CD4-positive, CD25-positive, alpha-beta regulatory T cell (primary cell): ENCODE results near the gene DNAL4. TPM values are rescaled to one million over a fixed set of nuclear protein-coding genes. Genes with fewer than 3 reads are reported as not detected.

Source experiments
- ATAC-seq, 2 donors: fragments of 150-1000 bp; cut with Tn5 transposase; one replicate each; pipeline ENCODE4 v1.10.0; 2021; ENCODE audit warnings: low read depth in 2 of 2, moderate number of reproducible peaks in 2 of 2, moderate library complexity in 1 of 2
- DNase-seq, 3 donors: peaks; one replicate each; pipeline versions ENCODE4 v3.0.0 to v3.0.0-alpha.2; 2012 to 2022; ENCODE audit warnings: mixed read lengths in 1 of 3
- H3K27ac ChIP-seq: one replicate; pipeline ENCODE4 v1.7.0; 2013; ENCODE audit warnings: mild to moderate bottlenecking, low read length; ENCODE audit not compliant: insufficient read depth, poor library complexity, severe bottlenecking
- H3K27me3 ChIP-seq: one replicate; pipeline ENCODE4 v1.7.0; 2013; ENCODE audit warnings: low read length; ENCODE audit not compliant: control insufficient read depth, insufficient read depth
- H3K36me3 ChIP-seq: one replicate; pipeline ENCODE4 v1.7.0; 2013; ENCODE audit warnings: mild to moderate bottlenecking, low read length, moderate library complexity; ENCODE audit not compliant: control insufficient read depth, insufficient read depth
- H3K4me1 ChIP-seq: 2 replicates; pipeline ENCODE4 v1.7.0; 2013; ENCODE audit warnings: mild to moderate bottlenecking, low read length; ENCODE audit not compliant: insufficient read depth, control insufficient read depth, poor library complexity, severe bottlenecking
- H3K4me3 ChIP-seq: one replicate; pipeline ENCODE4 v1.7.0; 2013; ENCODE audit warnings: low read depth, mild to moderate bottlenecking, low read length, moderate library complexity
- H3K9me3 ChIP-seq, 2 experiments: 1 replicate in 1 of 2; 2 replicates in 1 of 2; pipeline ENCODE4 v1.7.0; 2013; ENCODE audit warnings: low read length in 2 of 2, mild to moderate bottlenecking in 1 of 2, moderate library complexity in 1 of 2; ENCODE audit not compliant: control insufficient read depth in 2 of 2
- H3K27ac Mint-ChIP-seq, 3 donors: one replicate each; pipeline ENCODE4 v1.8.0; 2020 to 2022; ENCODE audit warnings: mild to moderate bottlenecking in 3 of 3, mixed read lengths in 3 of 3, moderate library complexity in 2 of 3
- H3K27me3 Mint-ChIP-seq: one replicate; pipeline ENCODE4 v1.8.0; 2022; ENCODE audit warnings: mild to moderate bottlenecking, mixed read lengths
- H3K36me3 Mint-ChIP-seq: one replicate; pipeline ENCODE4 v1.8.0; 2020; ENCODE audit warnings: mixed read lengths
- H3K4me1 Mint-ChIP-seq, 4 donors: one replicate each; pipeline ENCODE4 v1.8.0; 2020 to 2022; ENCODE audit warnings: mixed read lengths in 4 of 4, mild to moderate bottlenecking in 1 of 4
- H3K4me3 Mint-ChIP-seq, 4 donors: one replicate each; pipeline ENCODE4 v1.8.0; 2020 to 2022; ENCODE audit warnings: mild to moderate bottlenecking in 4 of 4, mixed read lengths in 4 of 4, moderate library complexity in 3 of 4
- H3K9me3 Mint-ChIP-seq, 7 donors: one replicate each; pipeline ENCODE4 v1.8.0; 2020 to 2022; ENCODE audit warnings: mixed read lengths in 7 of 7, mild to moderate bottlenecking in 3 of 7, moderate library complexity in 2 of 7
- polyA plus RNA-seq, 4 donors: library from polyadenylated mRNA; unstranded; fragments of 300-500 nt; fragmentation: Illumina TruSeq; gene quantifications; one replicate each; pipeline ENCODE4 v1.2.3, GENCODE V29; 2021
- total RNA-seq: library from RNA; stranded (reverse); gene quantifications from one replicate; pipeline ENCODE4 v1.2.3, GENCODE V29; 2022

DNAL4 gene
- total and polyA plus RNA-seq, 5 donors from 2014 or later = 6.3 to 10.9 (median 9.9) TPM

- H3K4me3 Mint-ChIP-seq = peak overlapping the region in 2 of 4 donors; percentile 41 to 98
- H3K4me1 ChIP-seq = peaks cover 52% of the 10 kb centered on the region
These were observed 43.3 kb downstream of the DNAL4 start for GRCh38 chr22:38750638-38751037.

GRCh38 chr22:38750104-38750503, 43.8 kb downstream of the DNAL4 start:
- H3K9me3 ChIP-seq = no peaks in the 10 kb centered on the region
- Mint-ChIP-seq H3K9me3 (peaks cover 0 to 2% (median 0%) of the 10 kb centered on the region in 7 donors), H3K36me3 (peaks cover 46% of the 10 kb centered on the region), H3K4me1 (peaks cover 9 to 70% (median 27%) of the 10 kb centered on the region in 4 donors), H3K27me3 (no peaks in the 10 kb centered on the region), H3K4me3 (peak overlapping the region; percentile 7 to 56 (median 40)), H3K27ac (peak overlapping the region; percentile 75 to 98 (median 76))
- ATAC-seq (no peak), DNase-seq (no peak)
- H3K27me3 ChIP-seq = no peaks in the 10 kb centered on the region
- peak overlapping the region; percentile 82 for H3K27ac ChIP-seq
- H3K4me1 ChIP-seq = peaks cover 52% of the 10 kb centered on the region
- no peak overlapping the region for H3K4me3 ChIP-seq
- H3K36me3 ChIP-seq = peaks cover 73% of the 10 kb centered on the region

More at GRCh38 chr22:38750638-38751037, 43.3 kb downstream of the DNAL4 start:
- Mint-ChIP-seq H3K9me3 (peaks cover 0 to 3% (median 0%) of the 10 kb centered on the region in 7 donors), H3K4me1 (peaks cover 9 to 65% (median 28%) of the 10 kb centered on the region in 4 donors), H3K36me3 (peaks cover 46% of the 10 kb centered on the region), H3K27me3 (no peaks in the 10 kb centered on the region), H3K27ac (peak overlapping the region; percentile 75 to 100 (median 99))
- Histone ChIP-seq H3K36me3 (peaks cover 68% of the 10 kb centered on the region), H3K9me3 (no peaks in the 10 kb centered on the region), H3K27ac (peak overlapping the region; percentile 82), H3K27me3 (no peaks in the 10 kb centered on the region), H3K4me3 (no peak overlapping the region)
- DNase-seq (no peak), ATAC-seq (no peak)

GRCh38 chr22:38748487-38749136, 45.3 kb downstream of the DNAL4 start:
- peaks cover 42% of the 10 kb centered on the region for H3K4me1 ChIP-seq
- peaks cover 87% of the 10 kb centered on the region for H3K36me3 ChIP-seq
- peak overlapping the region; percentile 58 to 83 (median 82) for H3K27ac Mint-ChIP-seq
- H3K9me3 ChIP-seq = no peaks in the 10 kb centered on the region
- peak overlapping the region; percentile 14 for H3K27ac ChIP-seq
- H3K9me3 Mint-ChIP-seq = no peaks in the 10 kb centered on the region
- H3K27me3 Mint-ChIP-seq = no peaks in the 10 kb centered on the region
- ATAC-seq (no peak), DNase-seq (no peak)
- peaks cover 46% of the 10 kb centered on the region for H3K36me3 Mint-ChIP-seq
- peaks cover 9 to 72% (median 21%) of the 10 kb centered on the region in 4 donors for H3K4me1 Mint-ChIP-seq
- H3K4me3 ChIP-seq = no peak overlapping the region
- peak overlapping the region in 1 of 4 donors; percentile 56 for H3K4me3 Mint-ChIP-seq
- no peaks in the 10 kb centered on the region for H3K27me3 ChIP-seq

GRCh38 chr22:38745676-38746460, 48.1 kb downstream of the DNAL4 start:
- H3K27ac Mint-ChIP-seq = peak overlapping the region in 1 of 3 donors; percentile 81

GRCh38 chr22:38744981-38745380, 49.0 kb downstream of the DNAL4 start:
- Histone ChIP-seq H3K9me3 (no peaks in the 10 kb centered on the region), H3K27me3 (no peaks in the 10 kb centered on the region), H3K27ac (no peak overlapping the region), H3K4me1 (peaks cover 11% of the 10 kb centered on the region), H3K36me3 (peaks cover 97% of the 10 kb centered on the region), H3K4me3 (no peak overlapping the region)
- Mint-ChIP-seq H3K36me3 (peaks cover 29% of the 10 kb centered on the region), H3K4me1 (peaks cover 4 to 49% (median 8%) of the 10 kb centered on the region in 4 donors), H3K9me3 (no peaks in the 10 kb centered on the region), H3K27me3 (no peaks in the 10 kb centered on the region), H3K4me3 (peak overlapping the region in 2 of 4 donors; percentile 13 to 38), H3K27ac (peak overlapping the region; percentile 71 to 93 (median 81))
- ATAC-seq (no peak), DNase-seq (no peak)

More at GRCh38 chr22:38745676-38746460, 48.1 kb downstream of the DNAL4 start:
- H3K27ac ChIP-seq = no peak overlapping the region
- no peak overlapping the region for H3K4me3 ChIP-seq
- Mint-ChIP-seq H3K9me3 (no peaks in the 10 kb centered on the region), H3K4me3 (peak overlapping the region in 1 of 4 donors; percentile 38), H3K27me3 (no peaks in the 10 kb centered on the region), H3K36me3 (peaks cover 34% of the 10 kb centered on the region), H3K4me1 (peaks cover 4 to 55% (median 9%) of the 10 kb centered on the region in 4 donors)
- ATAC-seq (no peak), DNase-seq (no peak)
- H3K36me3 ChIP-seq = peaks cover 96% of the 10 kb centered on the region
- H3K4me1 ChIP-seq = peaks cover 20% of the 10 kb centered on the region
- no peaks in the 10 kb centered on the region for H3K27me3 ChIP-seq
- no peaks in the 10 kb centered on the region for H3K9me3 ChIP-seq

GRCh38 chr22:38742176-38742942, 51.6 kb downstream of the DNAL4 start:
- H3K36me3 Mint-ChIP-seq = peaks cover 25% of the 10 kb centered on the region
- H3K9me3 ChIP-seq = no peaks in the 10 kb centered on the region
- H3K9me3 Mint-ChIP-seq = no peaks in the 10 kb centered on the region
- no peaks in the 10 kb centered on the region for H3K27me3 Mint-ChIP-seq
- no peaks in the 10 kb centered on the region for H3K27me3 ChIP-seq
- peaks cover 2 to 45% (median 12%) of the 10 kb centered on the region in 4 donors for H3K4me1 Mint-ChIP-seq
- no peak overlapping the region for H3K27ac ChIP-seq
- ATAC-seq (no peak), DNase-seq (no peak)
- H3K36me3 ChIP-seq = peaks cover 98% of the 10 kb centered on the region
- peaks cover 11% of the 10 kb centered on the region for H3K4me1 ChIP-seq
- H3K4me3 Mint-ChIP-seq = no peak overlapping the region
- H3K27ac Mint-ChIP-seq = peak overlapping the region in 2 of 3 donors; percentile 32 to 84
- no peak overlapping the region for H3K4me3 ChIP-seq

GRCh38 chr22:38741576-38741975, 52.4 kb downstream of the DNAL4 start:
- Mint-ChIP-seq H3K27me3 (no peaks in the 10 kb centered on the region), H3K4me1 (peaks cover 0 to 51% (median 14%) of the 10 kb centered on the region in 4 donors)
- H3K27ac ChIP-seq = peak overlapping the region; percentile 29

More at GRCh38 chr22:38741576-38741975, 52.4 kb downstream of the DNAL4 start:
- peaks cover 17% of the 10 kb centered on the region for H3K4me1 ChIP-seq
- Mint-ChIP-seq H3K9me3 (no peaks in the 10 kb centered on the region), H3K36me3 (peaks cover 32% of the 10 kb centered on the region), H3K27ac (peak overlapping the region in 1 of 3 donors; percentile 84), H3K4me3 (peak overlapping the region in 1 of 4 donors; percentile 38)
- DNase-seq = no peak
- no peak for ATAC-seq
- peaks cover 100% of the 10 kb centered on the region for H3K36me3 ChIP-seq
- H3K9me3 ChIP-seq = no peaks in the 10 kb centered on the region
- no peak overlapping the region for H3K4me3 ChIP-seq
- H3K27me3 ChIP-seq = no peaks in the 10 kb centered on the region
